HepG2 (cell line): Measurements from ENCODE around the gene CDC20. TPM values are rescaled to one million over a fixed set of nuclear protein-coding genes. Genes with fewer than 3 reads are reported as not detected.
A peak's percentile ranks its signal among the peaks of the same experiment; 100 is the strongest.

Experiments
- DR1 ChIP-seq: sonication (generic); formaldehyde crosslinking; IDR thresholded peaks from 2 replicates; pipeline ENCODE4 v1.8.0; 2021; ENCODE audit warnings: mild to moderate bottlenecking, missing genetic modification reagents, inconsistent platforms
- FOXP4 ChIP-seq: sonication (generic); formaldehyde crosslinking; IDR thresholded peaks from 2 replicates; pipeline ENCODE4 v1.4.0; 2020; ENCODE audit warnings: missing genetic modification reagents
- GRHL1 ChIP-seq: sonication (generic); formaldehyde crosslinking; conservative IDR thresholded peaks from 2 replicates; pipeline ENCODE4 v1.8.0; 2022; ENCODE audit warnings: missing genetic modification reagents
- IRF2 ChIP-seq: IDR thresholded peaks from 2 replicates; pipeline ENCODE4 v1.6.1; 2018; ENCODE audit warnings: missing genetic modification reagents, missing compliant biosample characterization
- PRMT3 ChIP-seq: sonication (generic); formaldehyde crosslinking; IDR thresholded peaks from 2 replicates; pipeline ENCODE4 v1.8.1; 2022; ENCODE audit warnings: low read depth, mild to moderate bottlenecking, moderate library complexity, missing genetic modification reagents, borderline replicate concordance
- RXRB ChIP-seq: IDR thresholded peaks from 2 replicates; pipeline ENCODE4 v1.6.1; 2016; ENCODE audit warnings: borderline replicate concordance, missing genetic modification reagents, missing compliant biosample characterization
- SKIL ChIP-seq: sonication (generic); formaldehyde crosslinking; IDR thresholded peaks from 2 replicates; pipeline ENCODE4 v1.8.0; 2022; ENCODE audit warnings: missing genetic modification reagents, mild to moderate bottlenecking, moderate library complexity, borderline replicate concordance
- TAF1 ChIP-seq: sonication (generic); formaldehyde crosslinking; IDR thresholded peaks from 2 replicates; pipeline ENCODE4 v1.4.0; 2020; ENCODE audit warnings: missing genetic modification reagents
- TBX3 ChIP-seq: fragments of 450-650 bp; IDR thresholded peaks from 2 replicates; pipeline ENCODE4 v1.6.1; 2017; ENCODE audit warnings: antibody characterized with exemption, mild to moderate bottlenecking, inconsistent platforms, borderline replicate concordance
- ZFP91 ChIP-seq: sonication (generic); formaldehyde crosslinking; IDR thresholded peaks from 2 replicates; pipeline ENCODE4 v1.9.0; 2022; ENCODE audit warnings: missing genetic modification reagents, mild to moderate bottlenecking, borderline replicate concordance
- ZGPAT ChIP-seq: IDR thresholded peaks from 2 replicates; pipeline ENCODE4 v1.6.1; 2016; ENCODE audit warnings: mild to moderate bottlenecking
- ZMYM4 ChIP-seq: sonication (generic); formaldehyde crosslinking; IDR thresholded peaks from 2 replicates; pipeline ENCODE4 v1.8.1; 2023; ENCODE audit warnings: mild to moderate bottlenecking, missing genetic modification reagents
- ZNF549 ChIP-seq: sonication (generic); formaldehyde crosslinking; IDR thresholded peaks from 2 replicates; pipeline ENCODE4 v1.5.0; 2020; ENCODE audit warnings: missing genetic modification reagents
- ZNF724P ChIP-seq: sonication (generic); formaldehyde crosslinking; IDR thresholded peaks from 2 replicates; pipeline ENCODE4 v1.8.0; 2022; ENCODE audit warnings: missing genetic modification reagents, borderline replicate concordance
- ZNF816 ChIP-seq: sonication (generic); formaldehyde crosslinking; IDR thresholded peaks from 2 replicates; pipeline ENCODE4 v1.8.0; 2022; ENCODE audit warnings: missing genetic modification reagents, mild to moderate bottlenecking, borderline replicate concordance
- polyA plus RNA-seq, 8 experiments: library from polyadenylated mRNA; depleted of rRNA in 3 of 8; stranded (reverse) in 7 of 8; unstranded in 1 of 8; fragments of >200 nt; fragmentation: Illumina TruSeq in 4 of 8; extraction: Trizol in 4 of 8; gene quantifications; 2 replicates each; pipeline versions ENCODE4 v1.2.1 to v1.2.3, GENCODE V29; 2011 to 2016; ENCODE audit warnings: low read depth in 4 of 8, missing spikeins in 1 of 8, mixed read lengths in 1 of 8; ENCODE audit not compliant: insufficient read depth in 1 of 8
- total RNA-seq, 5 experiments: library from RNA; depleted of rRNA; stranded (reverse); fragments of >200 nt; fragmentation: Illumina TruSeq; extraction: Trizol; gene quantifications; 2 replicates each; pipeline ENCODE4 v1.2.3, GENCODE V29; 2016; ENCODE audit warnings: low read depth in 1 of 5

The CDC20 gene
- total and polyA plus RNA-seq, 2 of the 13 experiments (the other 11 are each of a cell fraction or from before 2014, with no cell fraction given), result 57.9 to 90.0 TPM

- TF ChIP-seq SKIL (CRISPR knock-in tag) (peak; percentile 54; the same call in 1 of the 2 replicates), ZNF816 (CRISPR knock-in tag) (peak; percentile 57; the same call in 1 of the 2 replicates), DR1 (peak; percentile 89), ZNF724P (peak; percentile 98), IRF2 (peak; percentile 67), ZFP91 (peak; percentile 64; the same call in 1 of the 2 replicates), PRMT3 (CRISPR knock-in tag) (peak; percentile 92), GRHL1 (CRISPR knock-in tag) (peak; percentile 67; the same call in 1 of the 2 replicates), ZGPAT (CRISPR knock-in tag) (peak; percentile 17; the same call in 1 of the 2 replicates), ZNF549 (CRISPR knock-in tag) (no peak), ZMYM4 (CRISPR knock-in tag) (peak; percentile 97), FOXP4 (peak; percentile 18), RXRB (CRISPR knock-in tag) (peak; percentile 10; the same call in 1 of the 2 replicates), TBX3 (no peak), TAF1 (peak; percentile 54; the same call in 1 of the 2 replicates)
Observed at GRCh38 chr1:43358746-43359693, at the start of gene CDC20 (continued).
